ENCODE data around the gene SLIT3.

SLIT3 gene

DNA sequence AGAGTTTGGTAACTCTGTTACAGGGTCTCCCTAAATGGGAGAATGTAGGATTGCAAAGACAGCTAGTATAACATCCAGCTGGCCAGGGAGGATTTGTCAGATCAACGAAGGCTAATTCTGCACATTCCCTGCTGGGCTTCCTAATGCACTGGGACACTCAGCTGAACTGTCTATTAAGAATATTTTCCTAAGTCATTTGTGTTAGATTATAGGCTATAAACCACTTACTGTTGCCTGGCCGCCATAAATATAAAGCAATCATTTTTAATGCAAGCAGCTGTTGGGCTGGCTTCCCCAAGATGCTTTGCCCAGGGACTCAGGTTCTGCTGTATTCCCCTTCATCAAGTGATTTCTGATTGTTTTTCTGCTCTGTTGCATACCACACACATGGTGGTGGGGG, 35.3 kb upstream of the SLIT3 start:
- H3K4me3 ChIP-seq (ENCODE audit: low read depth, low read length): no peak overlapping the region
- no peak for DNase-seq (ENCODE audit: low read depth)
- TF ChIP-seq, protein P1, sequence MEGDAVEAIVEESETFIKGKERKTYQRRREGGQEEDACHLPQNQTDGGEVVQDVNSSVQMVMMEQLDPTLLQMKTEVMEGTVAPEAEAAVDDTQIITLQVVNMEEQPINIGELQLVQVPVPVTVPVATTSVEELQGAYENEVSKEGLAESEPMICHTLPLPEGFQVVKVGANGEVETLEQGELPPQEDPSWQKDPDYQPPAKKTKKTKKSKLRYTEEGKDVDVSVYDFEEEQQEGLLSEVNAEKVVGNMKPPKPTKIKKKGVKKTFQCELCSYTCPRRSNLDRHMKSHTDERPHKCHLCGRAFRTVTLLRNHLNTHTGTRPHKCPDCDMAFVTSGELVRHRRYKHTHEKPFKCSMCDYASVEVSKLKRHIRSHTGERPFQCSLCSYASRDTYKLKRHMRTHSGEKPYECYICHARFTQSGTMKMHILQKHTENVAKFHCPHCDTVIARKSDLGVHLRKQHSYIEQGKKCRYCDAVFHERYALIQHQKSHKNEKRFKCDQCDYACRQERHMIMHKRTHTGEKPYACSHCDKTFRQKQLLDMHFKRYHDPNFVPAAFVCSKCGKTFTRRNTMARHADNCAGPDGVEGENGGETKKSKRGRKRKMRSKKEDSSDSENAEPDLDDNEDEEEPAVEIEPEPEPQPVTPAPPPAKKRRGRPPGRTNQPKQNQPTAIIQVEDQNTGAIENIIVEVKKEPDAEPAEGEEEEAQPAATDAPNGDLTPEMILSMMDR (conservative IDR thresholded peaks at IDR 0.05; ENCODE audit: low read depth, low read length): no peak

DNA sequence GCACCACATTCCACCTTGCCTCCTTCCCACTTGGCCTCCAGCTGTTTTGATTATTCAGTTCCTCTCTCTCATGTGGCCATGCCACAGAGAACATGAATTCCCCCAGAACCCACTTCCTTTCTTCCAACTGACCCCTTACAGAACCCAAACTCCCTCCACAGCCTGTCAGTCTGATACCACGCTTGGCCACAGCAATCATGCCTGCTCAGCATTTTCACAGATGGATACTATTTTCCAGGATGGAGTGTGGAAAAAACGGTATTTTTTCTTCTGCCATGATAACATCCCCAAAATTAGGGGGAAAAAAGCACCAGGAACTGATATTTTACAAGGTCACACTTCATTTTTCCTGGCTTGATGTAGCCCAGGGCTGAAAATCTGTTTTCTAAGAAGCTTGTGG, 34.9 kb upstream of the SLIT3 start:
- H3K4me3 ChIP-seq (ENCODE audit: low read depth, low read length): no peak overlapping the region
- DNase-seq (ENCODE audit: low read depth): no peak
- TF ChIP-seq, protein P1 (conservative IDR thresholded peaks at IDR 0.05; ENCODE audit: low read depth, low read length): no peak

DNA sequence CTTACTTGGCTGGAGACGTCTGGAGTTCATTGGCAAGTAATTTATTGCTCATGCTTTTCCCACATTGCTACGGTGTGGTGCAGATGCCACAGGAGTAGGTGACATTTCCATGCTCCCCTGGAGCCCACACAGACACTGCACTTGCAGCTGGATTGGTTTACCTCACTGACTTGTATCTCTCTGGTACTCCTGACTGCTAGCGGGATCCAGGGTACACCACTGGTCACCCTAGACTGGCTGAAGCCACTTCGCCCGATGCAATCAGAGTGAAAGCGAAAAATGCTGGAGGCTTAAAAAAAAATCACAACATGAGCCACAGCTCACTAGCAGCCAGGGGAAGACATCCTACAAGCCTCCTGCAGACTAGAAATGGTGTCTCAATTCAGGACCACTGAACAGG, 32.6 kb upstream of the SLIT3 start:
- TF ChIP-seq, protein P1 (conservative IDR thresholded peaks at IDR 0.05; ENCODE audit: low read depth, low read length): no peak
- no peak overlapping the region for H3K4me3 ChIP-seq (ENCODE audit: low read depth, low read length)
- DNase-seq (ENCODE audit: low read depth): no peak

DNA sequence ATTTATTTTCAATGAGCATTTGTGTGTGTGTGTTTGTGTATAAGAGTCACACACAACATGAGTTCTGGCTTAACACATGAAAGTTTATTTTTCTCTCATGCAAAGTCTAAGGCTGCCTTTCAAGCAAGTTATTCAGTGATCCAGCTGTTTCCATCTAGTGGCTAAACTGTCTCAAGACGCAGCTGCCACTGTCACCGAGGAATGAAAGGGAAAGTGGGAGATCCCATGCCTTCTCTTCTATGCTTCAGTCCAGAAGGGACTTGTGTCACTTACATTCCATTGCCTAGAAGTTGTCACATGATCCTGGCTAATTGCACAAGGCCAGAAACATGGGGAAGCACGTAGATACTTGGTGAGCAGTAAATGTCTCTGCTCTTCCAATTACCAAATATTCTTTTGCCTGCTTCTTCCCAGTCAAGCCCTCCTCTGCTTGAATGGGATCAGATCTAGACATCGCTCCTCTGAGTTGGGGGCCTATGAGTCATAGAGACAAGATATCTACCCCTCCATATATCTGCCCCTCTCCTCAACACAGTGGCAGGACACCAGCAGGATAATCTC, 30.4 kb upstream of the SLIT3 start:
- no peak for DNase-seq (ENCODE audit: low read depth)
- H3K4me3 ChIP-seq (ENCODE audit: low read depth, low read length): no peak overlapping the region
- TF ChIP-seq, protein P1 (conservative IDR thresholded peaks at IDR 0.05; ENCODE audit: low read depth, low read length): no peak

DNA sequence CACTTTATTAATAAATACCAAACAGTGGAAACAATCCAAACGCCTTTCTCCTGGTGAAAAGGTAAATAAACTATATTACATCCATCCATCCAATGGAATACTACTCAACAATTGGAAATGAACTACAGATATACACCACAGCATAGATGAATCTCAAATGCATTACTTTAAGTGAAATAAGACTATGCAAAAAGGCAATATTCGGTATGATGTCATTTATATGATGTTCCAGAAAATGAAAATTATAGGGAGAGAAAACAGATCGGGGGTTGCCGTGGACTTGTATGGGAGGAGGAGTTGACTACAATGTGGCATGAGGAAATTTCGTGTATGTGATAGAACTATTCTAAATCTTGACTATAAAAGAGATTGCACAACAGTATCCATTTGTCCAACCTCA, 27.5 kb upstream of the SLIT3 start:
- no peak overlapping the region for H3K4me3 ChIP-seq (ENCODE audit: low read depth, low read length)
- no peak for DNase-seq (ENCODE audit: low read depth)
- TF ChIP-seq, protein P1 (conservative IDR thresholded peaks at IDR 0.05; ENCODE audit: low read depth, low read length): no peak

DNA sequence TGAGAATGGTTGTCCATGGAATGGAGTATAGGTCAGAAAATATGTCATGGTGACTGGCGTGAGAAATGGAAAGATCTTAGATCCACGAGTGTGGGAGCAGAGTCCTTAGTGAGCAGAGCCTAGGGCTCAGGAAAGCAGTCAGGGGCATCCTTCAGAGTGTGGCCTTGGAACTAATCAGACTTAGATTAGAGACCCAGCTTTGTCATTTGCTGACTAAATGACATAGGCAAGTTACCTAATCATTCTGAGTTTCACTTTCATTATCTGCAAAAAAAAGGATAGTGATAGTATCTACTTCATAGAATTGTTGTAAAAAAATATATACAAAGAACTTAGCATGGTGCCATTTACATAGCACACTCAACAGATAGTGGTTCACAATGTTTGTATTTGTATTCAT, 24.3 kb upstream of the SLIT3 start:
- TF ChIP-seq, protein P1 (conservative IDR thresholded peaks at IDR 0.05; ENCODE audit: low read depth, low read length): no peak
- H3K4me3 ChIP-seq (ENCODE audit: low read depth, low read length): no peak overlapping the region
- DNase-seq (ENCODE audit: low read depth): no peak

DNA sequence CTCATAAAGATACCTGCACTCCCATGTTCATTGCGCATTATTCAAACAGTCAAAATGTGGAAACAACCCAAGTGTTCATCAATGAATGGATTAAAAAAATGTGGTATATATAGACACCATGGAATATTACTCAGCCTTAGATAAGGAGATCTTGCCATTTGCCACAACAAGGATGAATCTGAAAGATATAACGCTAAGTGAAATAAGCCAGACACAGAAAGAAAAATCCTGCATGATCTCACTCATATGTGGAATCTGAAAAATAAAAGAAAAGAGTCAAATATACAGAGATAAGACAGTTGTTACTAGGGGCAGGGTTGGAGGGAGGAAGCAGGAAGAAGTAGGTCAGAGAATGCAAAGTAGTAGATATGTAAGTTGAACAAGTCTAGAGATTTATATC, 17.6 kb upstream of the SLIT3 start:
- no peak for DNase-seq (ENCODE audit: low read depth)
- TF ChIP-seq, protein P1 (conservative IDR thresholded peaks at IDR 0.05; ENCODE audit: low read depth, low read length): no peak
- no peak overlapping the region for H3K4me3 ChIP-seq (ENCODE audit: low read depth, low read length)
